Suppressor macrophage (primary cell): ENCODE data around the gene ATP4B.
A peak's percentile ranks its signal among the peaks of the same experiment; 100 is the strongest.

Source experiments
- DNase-seq, 4 experiments: peaks; one replicate each; pipeline ENCODE4 v3.0.0-alpha.2; 2020 to 2022

The ATP4B gene

DNA sequence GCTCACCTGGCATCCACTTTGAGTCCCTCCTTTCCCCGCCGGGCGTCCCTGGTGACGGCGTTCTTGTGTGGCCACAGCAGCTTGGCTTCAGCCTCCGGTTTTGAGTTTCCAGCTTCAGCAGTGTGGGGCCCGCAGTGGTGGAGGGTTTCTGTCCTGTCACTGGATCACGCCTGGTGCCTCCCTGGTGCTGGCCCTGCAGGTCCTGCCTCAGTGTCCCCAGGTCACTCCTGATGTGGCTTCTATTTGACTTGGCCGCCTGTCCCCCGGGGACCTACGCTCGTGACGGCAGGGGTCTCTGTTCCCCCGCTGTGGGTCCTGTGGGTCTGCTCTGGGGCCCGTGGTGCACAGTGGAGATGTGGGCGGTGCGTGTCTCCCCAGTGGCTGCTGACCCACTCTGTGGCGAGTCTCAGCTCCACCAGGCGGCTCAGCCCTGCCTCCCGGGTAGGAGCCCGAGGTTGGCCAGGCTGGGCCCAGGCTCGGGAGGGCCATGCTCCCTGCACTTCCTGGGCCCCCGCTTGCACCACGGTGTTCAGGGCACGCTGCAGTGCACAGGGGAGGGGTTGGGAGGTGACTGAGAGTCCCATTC, 1.9 kb downstream of the ATP4B start:
- no peak for DNase-seq

DNA sequence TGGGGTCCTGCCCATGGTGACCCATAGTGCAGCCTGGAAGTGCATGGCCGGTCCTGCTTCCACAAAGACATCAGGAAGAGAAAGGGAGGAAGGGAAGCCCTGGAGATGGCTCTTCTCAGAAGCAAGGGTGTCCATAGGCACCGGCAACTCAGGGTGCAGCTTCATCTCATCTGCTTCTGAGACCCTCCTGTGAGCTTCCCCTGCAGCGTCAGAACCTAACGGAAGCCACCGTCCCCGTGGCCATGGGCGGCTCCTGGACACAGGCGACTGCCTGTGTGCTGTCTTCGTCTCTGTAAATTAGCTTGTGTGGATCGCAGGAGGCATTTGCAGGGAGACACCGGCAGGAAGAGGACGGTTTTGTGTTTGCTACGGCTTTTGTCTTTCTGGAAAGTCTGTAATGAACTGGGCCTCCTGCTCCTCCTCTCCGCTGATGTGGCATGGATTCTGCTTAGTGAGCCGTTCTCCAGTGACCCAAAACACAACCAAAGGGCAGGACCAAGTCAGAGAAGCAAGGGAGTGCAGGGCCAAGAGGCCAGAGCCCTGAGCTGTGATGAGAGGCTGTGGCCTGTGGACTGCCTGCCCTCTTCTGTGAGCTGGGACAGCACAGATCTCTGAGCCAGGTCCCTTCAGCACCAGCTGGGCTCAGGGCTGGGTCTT, 2.5 kb downstream of the ATP4B start:
- no peak for DNase-seq

DNA sequence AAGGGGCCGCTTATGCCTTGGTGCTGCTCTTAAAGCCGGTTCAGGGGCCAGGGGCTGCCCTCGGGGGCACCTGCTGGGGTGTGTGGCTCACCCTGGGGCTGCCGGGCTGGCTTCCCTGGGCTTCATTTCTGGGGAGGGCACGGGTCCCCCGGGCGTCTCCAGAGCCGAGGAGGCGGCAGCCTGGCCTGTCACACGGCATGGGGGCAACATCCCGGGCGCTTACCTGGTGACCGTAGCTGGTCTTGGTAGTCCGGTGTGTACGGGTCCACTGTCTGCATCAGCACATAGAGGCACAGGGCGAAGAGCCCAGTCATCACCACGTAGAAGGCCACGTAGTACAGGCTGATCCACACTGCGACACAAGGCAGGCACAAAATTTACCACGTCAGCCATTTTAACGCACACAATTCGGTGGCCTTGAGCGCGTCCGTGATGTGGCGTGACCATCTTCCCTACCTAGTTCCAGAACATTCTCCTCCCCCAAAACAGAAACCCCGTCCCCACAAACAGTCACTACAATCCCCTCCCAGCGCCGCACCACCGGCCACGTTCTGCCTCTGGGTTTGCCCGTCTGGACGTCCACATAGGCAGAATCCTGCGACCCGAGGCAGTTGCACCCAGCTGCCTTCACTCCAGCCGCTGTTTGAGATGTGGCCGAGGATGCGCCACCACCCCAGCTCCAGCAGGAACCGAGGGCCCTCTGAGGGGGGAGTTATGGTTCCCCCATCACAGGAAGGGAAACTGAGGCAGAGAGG, 3.2 kb downstream of the ATP4B start:
- DNase-seq, result no peak

DNA sequence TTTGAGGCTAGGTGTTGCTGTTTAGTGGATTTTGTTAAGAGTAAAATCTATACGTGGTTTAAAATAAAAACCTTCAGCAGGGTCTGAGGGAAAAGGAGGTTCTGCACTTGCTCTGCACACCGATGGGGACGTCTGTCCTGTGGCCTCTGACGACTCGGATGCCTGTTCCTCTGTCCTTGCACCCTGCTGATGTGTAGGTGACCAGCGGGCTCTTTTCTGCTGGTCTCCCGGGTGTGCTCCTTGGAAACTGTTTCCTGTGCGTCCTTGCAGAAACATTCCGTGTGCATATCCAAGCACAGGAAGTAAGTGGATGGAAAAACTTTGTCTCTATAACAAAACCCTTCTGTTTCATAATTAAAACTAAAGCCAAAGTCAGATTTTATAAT, 3.8 kb downstream of the ATP4B start:
- DNase-seq, result no peak

DNA sequence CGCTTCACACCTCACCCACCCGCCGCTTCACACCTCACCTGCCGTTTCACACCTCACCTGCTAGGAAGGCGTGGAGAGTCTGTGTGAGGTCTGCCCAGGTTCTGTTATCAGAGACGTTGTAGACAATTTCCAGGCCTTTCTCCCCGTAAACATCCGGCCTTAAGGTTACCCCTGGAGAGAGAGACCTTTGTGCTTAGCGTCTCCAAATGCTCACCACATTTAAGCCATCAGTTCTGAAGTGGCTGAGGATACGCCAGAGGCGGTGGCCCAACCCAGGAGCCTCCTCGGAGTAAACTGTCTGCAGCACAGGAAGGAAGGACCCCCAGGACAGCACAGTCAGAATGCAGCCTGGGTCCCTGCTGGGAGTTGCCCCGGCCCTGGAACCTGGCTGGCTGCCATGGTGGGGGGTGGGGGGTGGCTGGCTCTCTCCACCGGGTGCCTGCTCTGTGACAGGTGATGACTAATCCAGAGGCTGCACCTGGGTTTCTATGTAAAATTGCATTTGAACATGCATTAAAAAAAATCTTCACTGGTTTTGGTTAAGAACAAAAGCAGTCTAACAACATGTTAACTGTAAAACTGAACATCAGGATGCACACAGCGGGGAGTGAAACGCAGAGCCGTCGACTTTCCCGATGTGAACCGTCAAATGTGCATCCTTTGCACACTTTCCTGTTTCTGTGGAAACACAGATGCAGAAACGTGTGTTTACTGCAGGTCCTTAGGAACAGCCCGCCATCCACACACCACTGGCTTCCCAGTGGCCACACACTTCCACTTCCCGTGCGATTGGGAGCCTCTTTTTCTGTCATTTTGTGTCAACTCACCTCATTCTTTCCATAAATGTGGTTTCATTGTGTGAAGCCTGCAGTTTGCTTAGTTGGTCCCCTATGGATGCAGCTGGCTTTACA, 4.5 kb downstream of the ATP4B start:
- no peak for DNase-seq

DNA sequence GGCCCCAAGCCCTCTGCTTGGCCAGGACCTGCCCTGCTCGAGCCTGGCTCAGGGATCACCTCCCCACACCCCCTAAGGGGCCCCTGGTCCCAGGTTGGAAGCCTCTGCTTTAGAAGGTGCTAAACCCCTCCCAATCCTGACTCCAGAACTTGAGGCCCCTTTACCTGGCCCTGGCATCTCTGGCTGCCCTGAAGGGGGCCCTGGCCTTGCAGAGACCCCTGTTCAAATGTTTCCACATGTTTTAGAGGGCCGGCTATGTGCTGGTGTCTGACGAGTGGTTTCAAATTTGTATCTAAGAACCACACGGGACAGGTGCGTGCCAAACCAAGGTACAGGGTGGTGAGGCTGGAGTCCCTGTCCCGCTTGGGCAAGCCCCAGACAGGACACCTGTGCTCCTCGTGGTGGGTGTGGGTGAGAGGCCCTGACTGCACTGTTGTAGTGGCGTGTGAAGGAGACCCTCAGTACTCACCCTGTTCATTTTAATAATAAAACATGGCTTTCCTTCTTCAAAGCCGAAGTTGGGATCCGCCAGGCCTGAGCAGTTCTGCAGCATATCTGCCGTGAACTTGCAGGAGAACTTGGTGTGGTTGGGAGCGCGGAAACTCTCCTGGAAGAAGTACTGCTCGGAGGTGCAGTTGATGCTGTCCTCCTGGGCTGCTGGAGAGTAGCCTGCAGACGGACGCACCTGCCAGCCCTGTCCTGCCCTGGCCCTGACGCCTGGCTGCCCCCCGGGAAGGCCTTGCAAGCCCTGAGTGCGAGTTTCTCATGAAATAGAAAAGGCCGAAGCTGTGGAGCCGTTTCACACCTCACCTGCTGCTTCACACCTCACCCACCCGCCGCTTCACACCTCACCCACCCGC, 5.4 kb downstream of the ATP4B start:
- DNase-seq, result no peak

DNA sequence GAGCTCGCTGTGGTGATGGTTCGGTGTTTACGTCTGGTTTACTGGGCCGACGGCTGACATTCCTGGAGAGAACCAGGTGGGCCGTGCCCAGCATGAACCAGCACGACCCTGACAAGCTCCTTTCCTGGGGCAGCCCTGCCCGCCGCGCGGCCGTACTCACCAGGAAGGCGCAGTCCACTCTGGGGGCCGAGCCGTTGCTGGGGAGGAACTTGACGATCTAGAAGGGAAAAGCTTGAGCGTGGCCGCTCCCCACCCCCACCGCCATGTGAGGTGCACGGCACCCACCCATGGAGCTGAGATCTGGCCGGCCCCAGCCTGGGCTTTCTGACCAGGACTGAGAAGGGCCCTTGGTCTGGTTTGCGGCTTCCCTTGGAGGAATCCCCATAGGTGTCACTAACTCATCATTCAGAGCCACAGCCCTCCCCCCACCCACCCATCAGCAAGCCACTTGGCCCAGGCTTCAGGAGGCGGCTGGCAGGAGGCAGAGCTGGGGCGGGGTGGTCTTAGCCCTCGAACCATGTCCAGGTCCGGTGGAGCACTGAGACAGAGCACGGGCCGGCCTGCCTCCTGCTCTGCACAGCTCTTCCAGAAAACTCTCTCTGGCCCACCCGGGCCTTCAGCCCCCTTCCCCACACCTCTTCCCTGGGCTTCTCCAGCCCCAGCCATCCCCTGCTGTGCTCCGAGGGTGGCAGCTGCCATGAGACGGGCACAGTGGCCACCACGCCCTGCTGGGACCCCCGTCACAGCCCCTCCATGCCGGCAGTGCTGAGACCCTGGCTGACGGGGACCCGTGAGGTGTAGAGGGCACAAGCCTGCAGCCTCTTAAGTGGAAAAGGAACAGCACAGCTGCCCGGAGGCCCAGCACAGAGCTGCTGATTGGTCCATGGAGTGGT, 6.2 kb downstream of the ATP4B start:
- no peak for DNase-seq

DNA sequence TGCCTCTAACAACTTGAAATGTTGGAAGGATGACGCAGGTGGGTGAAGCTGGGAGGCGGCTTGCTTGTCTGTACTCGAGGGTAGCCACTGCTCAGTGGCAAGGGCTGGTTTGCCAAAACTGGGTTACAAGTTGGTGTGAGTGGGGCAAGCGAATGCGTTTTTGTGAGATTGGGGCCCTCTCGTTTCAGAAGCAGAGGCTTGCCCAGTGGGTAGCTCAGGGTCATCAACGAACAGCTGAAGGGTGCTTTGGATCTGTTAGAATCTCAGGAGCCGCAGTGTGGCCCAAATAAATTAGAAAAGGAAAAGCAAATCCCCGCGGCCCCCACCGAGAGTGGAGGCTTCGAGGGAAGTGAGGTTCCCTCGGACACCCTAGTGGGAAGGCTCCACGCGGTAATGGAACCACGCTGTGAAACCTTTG, 7.3 kb downstream of the ATP4B start:
- no peak for DNase-seq

DNA sequence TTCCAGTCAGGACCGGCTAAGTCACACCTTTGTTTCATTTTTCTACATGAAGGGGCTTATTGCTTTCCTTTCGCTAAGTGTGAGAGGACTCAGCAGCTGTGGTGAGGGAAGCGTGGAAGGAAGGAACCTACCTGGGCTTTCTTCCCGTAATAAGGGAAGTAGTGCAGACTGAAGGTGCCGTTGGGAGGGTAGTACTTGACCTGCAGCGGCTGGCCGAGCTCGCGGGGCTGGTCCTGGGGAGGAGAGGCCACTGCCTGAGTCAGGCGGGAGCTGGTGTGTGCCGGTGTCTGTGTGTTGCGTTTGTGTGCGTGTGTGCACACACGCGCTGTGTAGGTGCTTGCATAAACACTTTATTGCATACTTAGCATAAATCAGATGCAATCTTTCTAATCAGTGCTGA, 7.7 kb downstream of the ATP4B start:
- DNase-seq, result no peak

DNA sequence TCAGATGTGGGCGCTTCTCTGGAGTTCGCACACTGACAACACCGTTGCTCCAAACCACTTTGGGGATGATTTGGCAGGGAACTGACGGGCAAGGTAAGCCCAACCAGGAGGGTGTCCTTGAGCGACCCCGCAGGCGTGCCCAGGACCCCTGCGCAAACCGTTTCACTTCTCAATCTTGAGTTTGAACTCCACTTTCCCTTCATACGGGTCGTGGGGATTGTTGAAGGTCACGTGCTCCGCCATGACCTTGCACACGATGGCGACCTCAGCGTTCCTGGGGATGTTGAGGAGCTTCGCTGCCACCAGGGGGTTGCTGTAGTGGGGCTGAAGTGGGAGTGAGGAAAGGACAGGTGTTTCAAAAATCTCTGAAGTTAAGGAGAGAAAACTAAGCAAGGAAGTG, 8.8 kb downstream of the ATP4B start:
- no peak for DNase-seq

DNA sequence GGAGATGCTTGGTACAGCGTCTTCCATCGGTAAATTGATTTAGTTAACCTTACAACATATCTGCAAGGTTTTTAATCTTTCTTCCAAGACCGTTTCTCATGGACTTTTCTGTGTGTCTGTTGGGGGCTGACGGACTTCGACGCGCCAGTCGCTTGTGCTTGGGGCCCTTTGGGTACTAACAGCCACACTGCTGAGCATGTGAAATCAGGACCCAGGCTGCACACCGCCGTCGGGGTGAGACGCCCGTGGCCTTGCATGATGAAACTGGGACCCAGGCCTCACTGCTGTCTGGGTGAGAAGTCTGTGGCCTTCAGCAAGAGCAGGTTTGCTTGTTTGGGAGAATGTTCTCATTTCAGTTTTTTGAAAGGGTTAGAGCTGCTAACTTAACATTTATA, 9.8 kb downstream of the ATP4B start:
- DNase-seq, result no peak

DNA sequence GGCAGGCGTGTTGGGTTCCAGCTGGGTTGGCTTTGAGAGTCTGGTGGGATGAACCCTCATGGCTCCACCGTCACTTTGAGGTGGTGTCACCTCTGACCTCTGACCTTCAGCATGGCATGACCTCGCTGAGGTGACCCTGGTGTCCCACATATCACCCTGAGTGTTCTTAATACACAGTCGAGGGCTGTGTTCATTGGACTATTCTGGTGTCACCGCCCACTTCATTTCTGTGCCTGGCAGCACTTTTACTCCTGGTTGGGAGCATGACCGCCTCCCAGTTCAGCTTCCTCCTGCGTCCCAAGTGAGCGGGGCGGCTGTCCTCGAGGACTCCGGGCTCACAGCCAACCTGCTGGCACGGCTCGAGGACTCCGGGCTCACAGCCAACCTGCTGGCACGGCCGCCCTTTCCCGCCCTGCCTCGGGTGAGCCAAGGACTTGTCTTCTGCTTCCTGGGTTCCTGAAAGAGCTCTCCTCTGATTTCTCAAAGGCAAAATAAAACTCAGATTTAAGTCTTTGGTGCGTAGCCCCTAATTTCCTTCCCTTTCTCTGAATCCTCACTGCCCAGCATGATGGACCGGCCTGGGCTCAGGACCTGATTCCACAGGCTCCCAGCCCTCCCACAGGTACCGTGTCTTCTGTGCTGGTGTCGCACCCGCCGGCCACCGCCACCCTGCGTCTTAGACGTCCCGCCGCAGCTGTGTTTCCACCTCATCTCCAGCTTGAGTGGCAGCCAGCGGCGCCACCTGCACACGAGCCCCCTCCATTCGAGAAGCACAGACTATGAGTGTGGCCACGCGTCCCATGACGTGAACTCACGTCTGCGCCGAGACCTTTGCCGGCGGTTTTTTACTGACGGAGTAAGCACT, 10.4 kb downstream of the ATP4B start:
- DNase-seq, result peak; percentile 75 to 93 (median 83)

DNA sequence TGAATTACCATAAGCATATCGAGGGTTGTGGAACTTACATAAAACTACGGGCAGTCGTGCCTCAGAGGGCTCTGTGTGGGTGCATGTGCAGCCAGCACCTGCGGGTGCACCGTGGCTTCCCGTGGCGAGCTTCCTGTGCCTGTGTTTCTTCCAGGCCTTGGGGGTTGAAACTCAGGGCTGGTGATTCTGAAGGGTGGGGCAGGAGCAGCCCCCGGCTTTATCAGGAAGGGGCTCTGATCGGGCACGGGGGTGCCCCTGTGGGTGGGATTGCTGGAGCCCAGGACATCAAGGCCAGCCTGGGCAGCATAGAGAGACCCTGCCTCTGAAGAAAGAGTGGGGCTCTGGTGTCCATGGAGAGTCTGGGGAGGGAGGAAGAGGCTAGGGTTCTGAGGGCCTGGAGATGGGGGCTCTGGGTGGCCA, 11.1 kb downstream of the ATP4B start:
- DNase-seq, result no peak

DNA sequence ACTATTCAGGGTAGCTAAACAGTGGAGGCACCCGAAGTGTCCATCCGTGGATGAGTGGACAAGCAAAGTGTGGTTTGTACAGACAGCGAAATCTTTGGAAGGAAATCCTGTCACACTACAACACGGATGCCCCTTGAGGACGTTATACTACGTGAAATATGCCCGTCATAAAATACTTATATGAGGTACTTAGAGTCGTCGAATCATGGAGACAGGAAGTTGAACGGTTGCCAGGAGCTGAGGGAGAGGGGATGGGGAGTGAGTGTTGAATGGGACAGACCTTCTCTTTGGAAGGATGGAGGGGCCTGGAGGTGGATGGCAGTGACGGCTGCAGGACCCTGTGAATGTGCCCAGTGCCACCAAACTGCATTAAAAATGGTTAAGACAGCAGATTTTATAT, 11.6 kb downstream of the ATP4B start:
- no peak for DNase-seq

DNA sequence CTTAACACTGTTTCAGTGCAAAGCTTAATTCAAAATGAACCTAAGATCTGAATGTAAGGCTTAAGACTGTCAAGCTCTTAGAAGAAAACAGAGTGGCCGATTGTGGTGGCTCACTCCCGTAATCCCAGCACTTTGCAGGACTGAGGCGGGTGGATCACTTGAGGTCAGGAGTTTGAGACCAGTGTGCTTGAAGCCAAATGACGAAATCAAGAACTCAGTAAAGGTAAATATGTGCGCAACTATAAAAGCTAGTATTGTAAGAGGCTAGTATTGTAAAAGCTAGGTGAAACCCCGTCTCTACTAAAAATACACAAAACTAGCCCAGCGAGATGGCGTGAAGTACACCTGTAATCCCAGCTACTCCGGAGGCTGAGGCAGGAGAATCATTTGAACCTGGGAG, 12.7 kb downstream of the ATP4B start:
- no peak for DNase-seq

DNA sequence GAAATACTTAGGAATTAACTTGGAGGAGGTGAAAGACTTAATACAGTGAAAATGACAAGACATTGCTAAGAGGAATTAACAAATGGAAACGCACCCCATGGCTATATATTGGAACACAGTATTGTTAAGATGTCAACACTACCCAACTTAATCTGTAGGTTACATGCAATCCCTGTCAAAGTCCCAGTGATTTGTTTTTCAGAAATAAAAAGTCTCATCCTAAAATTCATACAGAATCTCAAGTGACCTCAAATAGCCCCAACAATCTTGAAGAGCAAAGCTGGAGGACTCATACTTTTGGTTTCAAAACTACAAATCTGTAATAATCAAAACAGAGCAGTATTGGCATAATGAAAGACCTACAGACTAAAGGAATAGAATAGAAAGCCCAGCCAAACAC, 13.2 kb downstream of the ATP4B start:
- DNase-seq, result no peak

DNA sequence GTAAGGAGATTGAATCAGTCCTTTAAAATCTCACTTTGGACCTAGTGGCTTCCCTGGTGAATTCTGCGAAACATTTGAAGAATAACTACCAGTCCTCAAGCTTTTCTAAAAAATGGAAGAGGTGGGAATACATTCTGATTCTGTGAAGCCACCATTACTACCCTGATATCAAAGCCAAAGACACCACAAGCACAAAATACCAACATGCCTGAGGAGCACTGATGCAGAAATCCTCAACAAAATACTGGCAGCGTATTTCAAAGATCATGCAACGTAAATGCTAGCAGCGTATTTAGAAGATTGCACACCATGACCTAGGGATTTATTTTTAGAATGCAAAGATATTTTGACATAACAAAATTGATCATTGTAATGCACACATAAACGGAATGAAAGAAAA, 14.4 kb downstream of the ATP4B start:
- DNase-seq, result no peak

DNA sequence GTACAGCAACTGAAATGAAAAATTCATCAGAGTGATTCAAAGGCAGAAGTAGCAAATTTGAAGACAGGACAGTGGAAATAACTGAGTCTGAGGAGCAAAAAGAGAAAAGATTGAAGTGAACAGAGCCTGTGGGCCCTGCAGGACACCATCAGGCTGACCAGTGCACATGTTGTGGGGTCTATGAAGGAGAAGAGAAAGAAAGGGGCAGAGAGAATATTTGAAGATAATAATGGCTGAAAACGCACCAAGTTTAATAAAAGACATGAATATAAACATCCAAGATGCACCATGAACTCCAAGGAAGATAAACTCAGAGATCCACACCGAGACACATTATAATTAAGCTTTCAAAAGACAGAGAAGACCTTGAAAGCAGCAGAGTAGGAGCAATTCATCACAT, 15.4 kb downstream of the ATP4B start:
- no peak for DNase-seq

DNA sequence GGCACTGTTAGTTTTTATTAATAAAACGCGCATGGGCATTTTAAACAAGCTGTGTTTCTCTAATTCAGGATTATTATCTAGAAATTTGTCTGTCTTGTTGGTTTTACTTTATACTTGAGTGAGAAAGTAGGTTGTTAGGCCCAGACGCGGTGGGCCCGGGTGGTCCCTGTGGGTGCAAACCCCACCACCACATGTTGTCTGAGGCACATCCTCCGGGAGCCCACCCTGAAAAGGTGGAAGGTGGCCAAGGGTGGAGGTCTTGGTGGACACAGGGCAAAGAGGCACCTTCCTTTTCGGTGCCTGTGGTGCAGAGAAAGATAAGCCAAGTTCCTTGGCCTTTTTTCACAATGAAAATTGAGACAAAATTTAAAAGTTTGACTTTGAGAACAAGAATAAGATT, 16.6 kb downstream of the ATP4B start:
- no peak for DNase-seq

DNA sequence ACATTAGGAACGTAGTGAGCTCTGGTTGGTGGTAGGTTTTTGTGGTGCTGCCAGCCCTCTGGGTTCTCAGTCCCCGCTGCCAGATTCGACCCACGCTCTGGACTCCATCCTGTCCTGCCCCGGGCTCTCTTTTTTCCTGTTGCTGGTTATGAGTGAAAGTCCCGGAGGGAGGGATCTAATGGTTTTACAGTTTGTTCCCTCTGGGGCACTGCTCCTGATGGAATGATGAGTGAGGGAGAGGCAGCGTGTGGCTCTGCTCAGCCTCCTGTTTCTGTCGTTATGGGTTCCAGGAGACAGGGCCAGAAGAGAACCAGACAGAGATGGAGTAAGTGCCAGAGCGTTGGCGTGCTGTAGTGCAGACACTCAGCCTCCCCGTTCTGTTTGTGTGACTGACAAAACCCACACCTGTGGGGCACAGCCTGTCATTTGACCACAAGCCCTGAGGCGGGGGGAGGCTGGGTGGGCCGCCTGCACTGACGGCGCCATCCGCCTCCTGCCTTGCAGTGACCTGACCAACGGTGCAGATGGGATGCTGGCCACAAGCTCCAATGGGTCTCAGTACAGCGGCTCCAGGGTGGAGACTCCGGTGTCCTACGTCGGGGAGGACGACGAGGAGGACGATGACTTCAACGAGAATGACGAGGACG, 18.3 kb downstream of the ATP4B start:
- no peak for DNase-seq
